ENCODE results near the gene FXN.

GRCh38 chr9:69097064-69097463 is 61.5 kb downstream of the FXN start:
- TF ChIP-seq, protein P1, sequence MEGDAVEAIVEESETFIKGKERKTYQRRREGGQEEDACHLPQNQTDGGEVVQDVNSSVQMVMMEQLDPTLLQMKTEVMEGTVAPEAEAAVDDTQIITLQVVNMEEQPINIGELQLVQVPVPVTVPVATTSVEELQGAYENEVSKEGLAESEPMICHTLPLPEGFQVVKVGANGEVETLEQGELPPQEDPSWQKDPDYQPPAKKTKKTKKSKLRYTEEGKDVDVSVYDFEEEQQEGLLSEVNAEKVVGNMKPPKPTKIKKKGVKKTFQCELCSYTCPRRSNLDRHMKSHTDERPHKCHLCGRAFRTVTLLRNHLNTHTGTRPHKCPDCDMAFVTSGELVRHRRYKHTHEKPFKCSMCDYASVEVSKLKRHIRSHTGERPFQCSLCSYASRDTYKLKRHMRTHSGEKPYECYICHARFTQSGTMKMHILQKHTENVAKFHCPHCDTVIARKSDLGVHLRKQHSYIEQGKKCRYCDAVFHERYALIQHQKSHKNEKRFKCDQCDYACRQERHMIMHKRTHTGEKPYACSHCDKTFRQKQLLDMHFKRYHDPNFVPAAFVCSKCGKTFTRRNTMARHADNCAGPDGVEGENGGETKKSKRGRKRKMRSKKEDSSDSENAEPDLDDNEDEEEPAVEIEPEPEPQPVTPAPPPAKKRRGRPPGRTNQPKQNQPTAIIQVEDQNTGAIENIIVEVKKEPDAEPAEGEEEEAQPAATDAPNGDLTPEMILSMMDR (IDR thresholded peaks at IDR 0.05) = no peak
- peak; percentile 84 for TF ChIP-seq POLR2AphosphoS5 (IDR thresholded peaks at IDR 0.05)
